ENCODE measurements around the gene RACK1. TPM values are rescaled to one million over a fixed set of nuclear protein-coding genes. Genes with fewer than 3 reads are reported as not detected.

RACK1 gene
- total and polyA plus RNA-seq, 8 donors = 1,244 to 3,083 (median 2,960) TPM

DNA sequence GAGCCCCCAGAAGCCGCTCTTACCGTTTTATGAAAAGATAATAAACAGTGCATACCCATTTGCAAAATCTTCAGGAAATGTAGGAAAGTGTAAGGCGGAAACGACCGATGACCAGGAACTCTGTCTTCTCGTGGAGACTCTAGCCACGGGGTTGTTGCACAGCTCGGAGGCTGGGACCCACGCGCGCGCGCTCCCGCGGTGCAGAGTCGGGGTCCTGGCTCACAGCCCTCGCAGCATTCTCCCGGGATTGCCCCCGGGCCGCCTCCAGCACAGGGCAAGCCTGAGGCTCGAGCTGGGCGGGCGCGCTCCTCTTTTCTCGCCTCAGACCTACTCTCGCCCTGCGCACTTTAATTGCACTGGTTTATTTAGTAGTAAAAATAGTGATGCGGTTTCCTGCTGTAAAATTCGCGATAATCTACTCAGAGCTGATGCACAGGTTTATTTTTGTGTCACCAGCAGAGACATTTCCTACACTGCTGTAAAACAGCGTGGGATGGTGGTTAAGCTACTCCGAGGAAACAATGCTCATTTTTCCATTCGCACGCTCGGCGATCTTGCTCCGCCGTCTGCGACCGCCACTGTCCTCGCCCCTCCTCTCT, 54.2 kb downstream of the RACK1 start:
- peaks cover 5 to 43% of the 10 kb centered on the region in 2 donors for H3K4me1 ChIP-seq
- DNase-seq (peak in 1 of 4 donors; percentile 84), ATAC-seq (peak; percentile 0)
- peak overlapping the region; percentile 68 for H3K27ac ChIP-seq
- H3K27me3 ChIP-seq = no peaks in the 10 kb centered on the region
- no peaks in the 10 kb centered on the region for H3K9me3 ChIP-seq
- H3K36me3 ChIP-seq = no peaks in the 10 kb centered on the region
- H3K4me3 ChIP-seq = peak overlapping the region; percentile 61 to 85
- no peak for TF ChIP-seq CTCF (IDR thresholded peaks at IDR 0.05)
- intact Hi-C loops (cut with DNase I) = no loop called here

DNA sequence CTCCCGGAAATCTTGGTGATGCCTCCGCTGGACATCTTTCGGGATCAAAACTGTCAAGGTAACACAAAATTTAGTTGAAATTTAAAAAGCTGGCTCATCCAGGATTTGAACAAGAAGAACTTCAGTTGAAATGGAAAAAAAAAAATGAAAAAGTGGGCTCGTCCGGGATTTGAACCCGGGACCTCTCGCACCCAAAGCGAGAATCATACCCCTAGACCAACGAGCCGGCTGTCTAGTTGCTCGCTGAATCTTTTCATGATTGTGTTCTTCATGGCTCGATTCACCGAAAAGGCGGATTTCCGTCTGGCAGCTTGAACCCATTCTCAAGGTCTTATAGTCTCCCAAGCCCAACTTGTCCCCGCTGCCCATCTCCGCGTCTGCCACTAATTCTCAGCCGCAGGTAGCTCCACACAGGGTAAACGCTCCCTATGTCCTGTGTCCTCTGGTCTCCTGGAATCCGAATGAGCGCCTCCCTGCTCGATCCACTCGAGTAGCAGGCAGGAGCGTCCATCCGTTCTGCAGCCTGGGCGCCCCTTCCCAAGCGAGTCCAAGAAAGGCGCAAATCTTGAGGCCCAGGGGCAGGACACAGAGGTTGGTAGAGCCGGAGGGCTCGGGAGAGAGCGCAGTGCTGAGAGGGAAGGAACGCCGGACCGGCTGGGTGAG, 54.9 kb downstream of the RACK1 start:
- peak overlapping the region; percentile 68 for H3K27ac ChIP-seq
- ATAC-seq = peak; percentile 14

GRCh38 chr5:181187500-181188213, 56.0 kb downstream of the RACK1 start:
- peak; percentile 4 for ATAC-seq
- H3K27ac ChIP-seq = peak overlapping the region in 1 of 2 donors; percentile 68
- intact Hi-C loops (cut with DNase I) = no loop called here

More for the DNA sequence above, 54.9 kb downstream of the RACK1 start:
- Histone ChIP-seq H3K4me3 (peak overlapping the region; percentile 61 to 85), H3K36me3 (no peaks in the 10 kb centered on the region), H3K27me3 (peaks cover 0 to 5% of the 10 kb centered on the region in 2 donors), H3K4me1 (peaks cover 5 to 49% of the 10 kb centered on the region in 2 donors), H3K9me3 (no peaks in the 10 kb centered on the region)
- intact Hi-C loops (cut with DNase I) = no loop called here
- DNase-seq = peak; percentile 68 to 88 (median 84)
- TF ChIP-seq CTCF (IDR thresholded peaks at IDR 0.05) = no peak

DNA sequence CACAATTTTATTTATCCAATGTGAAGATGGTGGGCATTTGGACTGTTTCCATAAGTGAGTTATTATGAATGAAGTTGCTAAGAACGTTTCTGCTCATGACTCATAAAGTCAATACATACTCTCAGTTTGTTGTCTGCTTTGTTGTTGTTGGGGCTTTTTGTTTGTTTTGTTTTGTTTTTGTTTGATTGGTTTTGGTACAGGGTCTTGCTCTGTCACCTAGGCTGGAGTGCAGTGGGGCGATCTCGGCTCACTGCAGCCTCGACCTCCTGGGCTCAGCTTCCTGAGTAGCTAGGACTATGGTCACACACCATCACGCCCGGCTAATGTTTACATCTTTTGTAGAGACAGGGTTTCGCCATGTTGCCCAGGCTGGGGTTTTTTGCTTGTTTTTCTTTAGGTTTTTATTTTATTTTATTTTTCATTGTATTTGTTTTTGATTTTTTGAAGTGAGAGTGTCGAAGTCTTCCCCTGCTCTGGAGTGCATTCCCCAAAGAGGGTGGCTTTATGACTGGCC, 56.7 kb downstream of the RACK1 start:
- intact Hi-C loops (cut with DNase I) = no loop called here
- Histone ChIP-seq H3K36me3 (no peaks in the 10 kb centered on the region), H3K9me3 (no peaks in the 10 kb centered on the region), H3K4me3 (no peak overlapping the region), H3K27me3 (peaks cover 0 to 11% of the 10 kb centered on the region in 2 donors), H3K27ac (peak overlapping the region in 1 of 2 donors; percentile 68), H3K4me1 (peaks cover 0 to 49% of the 10 kb centered on the region in 2 donors)
- DNase-seq (no peak), ATAC-seq (no peak)
- no peak for TF ChIP-seq CTCF (IDR thresholded peaks at IDR 0.05)

More at GRCh38 chr5:181187500-181188213, 56.0 kb downstream of the RACK1 start:
- Histone ChIP-seq H3K36me3 (no peaks in the 10 kb centered on the region), H3K9me3 (no peaks in the 10 kb centered on the region), H3K27me3 (peaks cover 0 to 11% of the 10 kb centered on the region in 2 donors), H3K4me3 (peak overlapping the region; percentile 61 to 85), H3K4me1 (peaks cover 5 to 48% of the 10 kb centered on the region in 2 donors)
- no peak for TF ChIP-seq CTCF (IDR thresholded peaks at IDR 0.05)
- DNase-seq = peak in 2 of 4 donors; percentile 63 to 84

Small RNA genes lying within 50 kb of the gene (microRNA-seq; reads per million reads assigned to microRNA genes)
- 0.27 to 0.50 reads per million in 2 donors for gene MIR4638

Other genes with a start within 250 kb of the RACK1 start
- gene BTNL9, start 203.6 kb downstream of the RACK1 start, total RNA-seq = 10 to 100 TPM; 15.9 to 56.1 TPM
- 10 to 100 TPM; 11.0 to 27.9 (median 17.7) TPM for gene BTNL9, start 203.6 kb downstream of the RACK1 start, polyA plus RNA-seq (ENCODE audit: insufficient read length in 6 of 6)
- gene OR2V1, start 112.7 kb downstream of the RACK1 start, total RNA-seq = not detected
- gene OR2V1, start 112.7 kb downstream of the RACK1 start, polyA plus RNA-seq (ENCODE audit: insufficient read length in 6 of 6) = under 1 TPM in 2 of 6 donors, not detected in 4; 0.06 TPM
- not detected for gene OR2V2, start 96.3 kb downstream of the RACK1 start, total RNA-seq
- under 1 TPM in 4 of 6 donors, not detected in 2; 0.03 to 0.06 (median 0.04) TPM for gene OR2V2, start 96.3 kb downstream of the RACK1 start, polyA plus RNA-seq (ENCODE audit: insufficient read length in 6 of 6)
- 1 to 10 TPM; 4.3 to 5.7 TPM for gene TRIM7, start 38.7 kb downstream of the RACK1 start, total RNA-seq
- gene TRIM7, start 38.7 kb downstream of the RACK1 start, polyA plus RNA-seq (ENCODE audit: insufficient read length in 6 of 6) = under 1 TPM; 0.30 to 0.43 (median 0.39) TPM
- gene TRIM41, start 20.6 kb downstream of the RACK1 start, total RNA-seq = 10 to 100 TPM; 24.2 to 24.5 TPM
- gene TRIM41, start 20.6 kb downstream of the RACK1 start, polyA plus RNA-seq (ENCODE audit: insufficient read length in 6 of 6) = 10 to 100 TPM; 24.9 to 27.6 (median 26.6) TPM
- gene TRIM52, start 17.2 kb upstream of the RACK1 start, total RNA-seq = 10 to 100 TPM; 12.4 to 12.9 TPM
- gene TRIM52, start 17.2 kb upstream of the RACK1 start, polyA plus RNA-seq (ENCODE audit: insufficient read length in 6 of 6) = 10 to 100 TPM; 36.9 to 45.9 (median 40.3) TPM
- gene OR4F3, start 123.4 kb upstream of the RACK1 start, total RNA-seq = not detected
- under 1 TPM in 1 of 6 donors, not detected in 5; 0.18 TPM for gene OR4F3, start 123.4 kb upstream of the RACK1 start, polyA plus RNA-seq (ENCODE audit: insufficient read length in 6 of 6)